OCI-LY1 (cell line): ENCODE measurements around the gene MAPK13.
A peak's percentile ranks its signal among the peaks of the same experiment; 100 is the strongest.

Experiments used
- H2AFZ ChIP-seq: fragments of 200-600 bp; sonication (generic), shearing (Covaris generic); 2 replicates; pipeline ENCODE4 v1.6.0; 2014; ENCODE audit warnings: antibody characterized with exemption, mild to moderate bottlenecking, low read length
- H3F3A ChIP-seq: fragments of 200-600 bp; sonication (generic), shearing (Covaris generic); 2 replicates; pipeline ENCODE4 v1.6.0; 2014; ENCODE audit warnings: mild to moderate bottlenecking, antibody characterized with exemption, low read length, moderate library complexity; ENCODE audit not compliant: insufficient read depth
- H3K27ac ChIP-seq: fragments of 200-600 bp; sonication (generic); 2 replicates; pipeline ENCODE4 v1.5.1; 2014; ENCODE audit warnings: low read length, mixed run types, mild to moderate bottlenecking, low read depth; ENCODE audit not compliant: poor library complexity, severe bottlenecking
- H3K27me3 ChIP-seq: fragments of 200-600 bp; sonication (generic); 2 replicates; pipeline ENCODE4 v1.6.0; 2014; ENCODE audit warnings: antibody characterized with exemption, mild to moderate bottlenecking, low read length, moderate library complexity; ENCODE audit not compliant: insufficient read depth
- H3K36me3 ChIP-seq: fragments of 200-600 bp; sonication (generic); 2 replicates; pipeline ENCODE4 v1.6.1; 2014; ENCODE audit warnings: mild to moderate bottlenecking, antibody characterized with exemption, low read length, moderate library complexity, mixed read lengths; ENCODE audit not compliant: insufficient read depth
- H3K4me1 ChIP-seq: fragments of 200-600 bp; sonication (generic); 2 replicates; pipeline ENCODE4 v1.5.1; 2014; ENCODE audit warnings: mild to moderate bottlenecking, low read length, moderate library complexity; ENCODE audit not compliant: insufficient read depth, severe bottlenecking
- H3K4me2 ChIP-seq: fragments of 200-600 bp; sonication (generic), shearing (Covaris generic); 2 replicates; pipeline ENCODE4 v1.6.1; 2014; ENCODE audit warnings: low read length
- H3K4me3 ChIP-seq: fragments of 200-600 bp; sonication (generic); 2 replicates; pipeline ENCODE4 v1.5.1; 2014; ENCODE audit warnings: low read length, low read depth, mild to moderate bottlenecking, mixed read lengths; ENCODE audit not compliant: poor library complexity, severe bottlenecking
- H3K79me2 ChIP-seq: fragments of 200-600 bp; shearing (Covaris generic); 2 replicates; pipeline ENCODE4 v1.6.1; 2016; ENCODE audit warnings: mixed run types, low read length, mixed read lengths; ENCODE audit not compliant: insufficient read depth
- H3K9ac ChIP-seq: fragments of 200-600 bp; sonication (generic), shearing (Covaris generic); 2 replicates; pipeline ENCODE4 v1.6.1; 2014; ENCODE audit warnings: mild to moderate bottlenecking, low read length, mixed read lengths
- H3K9me2 ChIP-seq: fragments of 200-600 bp; sonication (generic), shearing (Covaris generic); 2 replicates; pipeline ENCODE4 v1.6.1; 2014; ENCODE audit warnings: low read depth, mild to moderate bottlenecking, low read length, mixed read lengths
- H3K9me3 ChIP-seq: fragments of 200-600 bp; shearing (Covaris generic); 2 replicates; pipeline ENCODE4 v1.6.1; 2014; ENCODE audit warnings: low read length, mixed read lengths
- H4K20me1 ChIP-seq: fragments of 200-600 bp; sonication (generic), shearing (Covaris generic); 2 replicates; pipeline ENCODE4 v1.6.0; 2016; ENCODE audit warnings: mild to moderate bottlenecking, low read length; ENCODE audit not compliant: insufficient read depth
- CTCF ChIP-seq: fragments of 200-600 bp; sonication (generic), shearing (Covaris generic); IDR thresholded peaks from 2 replicates; pipeline ENCODE4 v1.5.1; 2017; ENCODE audit warnings: mild to moderate bottlenecking, antibody characterized with exemption, low read length, moderate library complexity, mixed read lengths
- EZH2 ChIP-seq: fragments of 200-600 bp; sonication (generic), shearing (Covaris generic); IDR thresholded peaks from 2 replicates; pipeline ENCODE4 v1.8.0; 2017; ENCODE audit warnings: borderline replicate concordance, mixed run types, mild to moderate bottlenecking, antibody characterized with exemption, low read length, moderate library complexity, mixed read lengths

MAPK13 gene

DNA sequence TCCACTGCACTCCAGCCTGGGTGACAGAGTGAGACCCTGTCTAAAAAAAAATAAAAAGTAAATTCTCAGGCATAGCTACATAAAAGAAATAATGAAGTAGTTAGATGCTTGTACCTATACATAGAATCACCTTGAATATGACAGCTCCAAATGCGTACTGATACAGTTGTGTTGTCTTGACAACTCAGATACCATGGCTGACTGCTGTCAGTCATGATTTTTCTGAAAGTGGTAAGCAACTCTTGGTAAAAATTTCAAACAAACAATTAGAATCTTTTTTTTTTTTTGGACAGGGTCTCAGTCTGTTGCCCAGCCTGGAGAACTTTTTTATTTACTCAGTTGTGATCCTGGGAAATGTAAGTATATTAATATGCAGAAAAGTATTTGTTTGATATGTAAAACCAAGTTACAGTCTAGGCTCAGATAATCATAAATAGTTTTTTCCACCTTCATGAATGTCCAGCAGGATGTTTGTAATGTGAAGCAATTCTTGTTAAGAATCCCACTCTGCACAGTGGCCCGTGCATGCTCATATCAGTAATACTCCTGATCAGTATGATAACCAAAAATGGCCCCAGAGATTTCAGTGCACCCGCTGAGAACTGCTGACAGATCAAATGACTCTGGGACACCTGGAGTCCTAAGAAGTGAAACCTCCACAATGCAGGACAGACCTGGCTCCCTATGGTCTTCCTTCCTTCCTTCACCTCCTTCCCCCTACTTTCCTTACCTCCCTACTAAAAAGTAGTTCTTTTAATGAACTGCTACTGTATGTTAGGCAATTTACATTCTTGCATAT lies 14.0 kb upstream of the MAPK13 start:
- no peak overlapping the region for H3K9ac ChIP-seq
- H3K79me2 ChIP-seq: no peaks in the 10 kb centered on the region
- no peaks in the 10 kb centered on the region for H3K9me3 ChIP-seq
- no peaks in the 10 kb centered on the region for H3K36me3 ChIP-seq
- H3K9me2 ChIP-seq: no peaks in the 10 kb centered on the region
- H3K27ac ChIP-seq: peak overlapping the region; percentile 91
- TF ChIP-seq EZH2: no peak
- no peak for TF ChIP-seq CTCF
- no peaks in the 10 kb centered on the region for H3K27me3 ChIP-seq
- H4K20me1 ChIP-seq: no peaks in the 10 kb centered on the region
- no peak overlapping the region for H2AFZ ChIP-seq
- H3K4me2 ChIP-seq: no peak overlapping the region
- no peaks in the 10 kb centered on the region for H3F3A ChIP-seq
- H3K4me1 ChIP-seq: peaks cover 67% of the 10 kb centered on the region
- H3K4me3 ChIP-seq: no peak overlapping the region

DNA sequence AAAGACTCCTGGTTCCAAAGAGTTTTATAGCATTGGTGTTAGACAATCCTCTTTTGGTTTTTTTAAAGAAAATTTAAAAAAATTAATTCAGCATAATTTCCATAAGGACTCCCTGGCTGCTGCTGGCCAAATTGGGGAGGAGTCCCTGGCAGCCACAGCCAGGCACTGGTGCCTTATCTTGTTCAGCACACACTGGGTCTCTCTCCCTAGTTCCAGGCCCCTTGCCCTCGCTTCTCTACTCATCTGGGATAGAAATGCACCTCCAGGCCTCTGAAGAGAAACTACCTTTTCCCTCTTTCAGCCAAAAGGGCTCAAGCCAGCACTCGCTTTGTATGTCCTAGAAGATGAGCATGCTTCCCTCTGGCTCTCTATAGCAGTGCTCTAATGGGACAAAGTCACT lies 13.4 kb upstream of the MAPK13 start:
- Histone ChIP-seq H3K27ac (peak overlapping the region; percentile 91), H3K4me3 (no peak overlapping the region), H2AFZ (no peak overlapping the region), H3K9me3 (no peaks in the 10 kb centered on the region), H3K9me2 (no peaks in the 10 kb centered on the region), H3K27me3 (no peaks in the 10 kb centered on the region), H3K4me1 (peaks cover 73% of the 10 kb centered on the region), H3K79me2 (no peaks in the 10 kb centered on the region), H3K9ac (no peak overlapping the region), H3K4me2 (no peak overlapping the region), H4K20me1 (no peaks in the 10 kb centered on the region), H3K36me3 (no peaks in the 10 kb centered on the region), H3F3A (no peaks in the 10 kb centered on the region)
- no peak for TF ChIP-seq CTCF
- TF ChIP-seq EZH2: no peak

DNA sequence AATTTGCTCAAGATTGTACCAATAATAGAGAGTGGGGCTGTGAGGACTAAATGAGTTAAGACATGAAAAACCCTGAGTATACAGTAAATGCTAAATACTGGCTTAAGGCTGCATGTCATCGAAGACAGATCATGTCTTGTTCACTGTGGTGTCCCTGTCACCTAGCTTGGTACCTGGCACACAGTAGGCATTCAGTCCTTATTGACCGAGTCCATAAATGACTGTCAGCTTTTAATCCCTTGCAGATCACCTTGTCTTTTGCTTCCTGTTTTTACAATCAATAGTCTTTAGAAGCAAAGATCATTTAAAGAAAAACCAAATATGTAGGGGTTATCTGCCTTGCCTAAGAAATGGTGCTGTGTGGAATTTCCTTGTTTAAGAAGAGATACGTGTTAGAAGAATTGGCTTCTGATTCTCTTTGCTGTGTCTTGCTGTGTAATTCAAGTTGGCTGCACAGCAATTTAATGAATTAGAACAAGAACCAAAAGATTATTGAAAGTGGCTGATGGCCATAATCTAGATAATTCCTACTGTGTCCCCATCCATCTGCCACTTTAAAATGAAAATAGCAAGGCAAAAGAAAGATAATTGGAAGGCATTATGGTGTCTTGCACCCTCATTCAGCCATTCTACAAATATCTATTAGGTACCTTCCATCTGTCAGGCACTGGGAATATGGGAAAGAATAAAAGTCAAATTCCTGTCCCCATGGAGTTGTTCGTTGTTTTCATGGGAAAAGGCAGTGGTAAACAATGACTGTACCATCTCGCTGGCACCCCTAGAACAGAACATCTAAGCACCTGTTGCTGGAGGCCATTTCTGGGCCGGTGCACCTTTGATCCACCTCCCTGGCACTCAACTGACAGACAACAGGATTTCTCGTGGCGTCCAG lies 12.4 kb upstream of the MAPK13 start:
- Histone ChIP-seq H2AFZ (no peak overlapping the region), H3K9me2 (no peaks in the 10 kb centered on the region), H3K4me1 (peaks cover 66% of the 10 kb centered on the region), H3K27me3 (no peaks in the 10 kb centered on the region), H3K79me2 (no peaks in the 10 kb centered on the region), H3K4me2 (no peak overlapping the region), H3F3A (no peaks in the 10 kb centered on the region), H4K20me1 (no peaks in the 10 kb centered on the region), H3K9ac (no peak overlapping the region), H3K27ac (peak overlapping the region; percentile 31), H3K36me3 (no peaks in the 10 kb centered on the region), H3K4me3 (no peak overlapping the region), H3K9me3 (no peaks in the 10 kb centered on the region)
- TF ChIP-seq EZH2 (no peak), CTCF (no peak)
